Spleen (tissue), 7 donors: ENCODE measurements around the gene VEPH1.

Source experiments
- POLR2A ChIP-seq, 3 donors: fragments of 450-650 bp; IDR thresholded peaks; one replicate each; pipeline ENCODE4 v1.5.1; 2017; ENCODE audit warnings: antibody characterized with exemption in 3 of 3, mild to moderate bottlenecking in 1 of 3
- POLR2AphosphoS5 ChIP-seq, 3 donors: sonication (generic); formaldehyde crosslinking; IDR thresholded peaks; one replicate each; pipeline ENCODE4 v1.5.1; 2017; ENCODE audit warnings: antibody characterized with exemption in 3 of 3
- TF ChIP-seq, protein P1 (sequence below), 11 experiments: fragments of 200-600 bp in 7 of 11; fragments of 450-650 bp in 4 of 11; sonication (generic) in 4 of 11; IDR thresholded peaks in 8 of 11; conservative IDR thresholded peaks in 3 of 11; 1 replicate in 7 of 11; 2 replicates in 4 of 11; pipeline versions ENCODE4 v1.4.0 to v1.8.0; 2016 to 2021; ENCODE audit warnings: antibody characterized with exemption in 11 of 11, inconsistent platforms in 4 of 11, mild to moderate bottlenecking in 1 of 11
- donor health status: DM: no; HTN: no; CAD: no; lungs with moderate emphysema.
- donor health status: DM: no; HTN: no; CAD: no.
- donor health status: DM: no; HTN: no; CAD: no.

DNA sequence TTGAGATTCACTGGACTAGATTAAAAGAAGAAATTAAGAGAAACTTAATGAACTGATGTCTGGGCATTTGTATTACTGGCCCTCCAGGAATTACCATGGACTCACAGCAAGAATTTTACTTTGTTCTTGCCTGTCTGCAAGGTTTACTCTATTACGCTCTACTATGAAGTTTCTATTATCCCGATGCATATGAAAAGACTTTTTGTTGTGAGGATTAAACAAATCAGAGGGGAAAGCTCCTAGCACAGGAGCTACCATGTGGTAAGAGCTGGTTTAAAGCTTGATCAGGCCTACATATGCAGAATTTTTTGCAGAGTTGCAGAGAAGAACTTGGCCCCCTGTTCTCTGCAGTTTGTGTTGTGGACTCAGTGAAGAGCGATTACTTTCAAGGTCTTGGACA, 128.3 kb downstream of the VEPH1 start:
- TF ChIP-seq, protein P1, sequence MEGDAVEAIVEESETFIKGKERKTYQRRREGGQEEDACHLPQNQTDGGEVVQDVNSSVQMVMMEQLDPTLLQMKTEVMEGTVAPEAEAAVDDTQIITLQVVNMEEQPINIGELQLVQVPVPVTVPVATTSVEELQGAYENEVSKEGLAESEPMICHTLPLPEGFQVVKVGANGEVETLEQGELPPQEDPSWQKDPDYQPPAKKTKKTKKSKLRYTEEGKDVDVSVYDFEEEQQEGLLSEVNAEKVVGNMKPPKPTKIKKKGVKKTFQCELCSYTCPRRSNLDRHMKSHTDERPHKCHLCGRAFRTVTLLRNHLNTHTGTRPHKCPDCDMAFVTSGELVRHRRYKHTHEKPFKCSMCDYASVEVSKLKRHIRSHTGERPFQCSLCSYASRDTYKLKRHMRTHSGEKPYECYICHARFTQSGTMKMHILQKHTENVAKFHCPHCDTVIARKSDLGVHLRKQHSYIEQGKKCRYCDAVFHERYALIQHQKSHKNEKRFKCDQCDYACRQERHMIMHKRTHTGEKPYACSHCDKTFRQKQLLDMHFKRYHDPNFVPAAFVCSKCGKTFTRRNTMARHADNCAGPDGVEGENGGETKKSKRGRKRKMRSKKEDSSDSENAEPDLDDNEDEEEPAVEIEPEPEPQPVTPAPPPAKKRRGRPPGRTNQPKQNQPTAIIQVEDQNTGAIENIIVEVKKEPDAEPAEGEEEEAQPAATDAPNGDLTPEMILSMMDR (IDR thresholded peaks at IDR 0.05 in 8 of 11, conservative IDR thresholded peaks at IDR 0.05 in 3 of 11), result no peak
- TF ChIP-seq POLR2A (IDR thresholded peaks at IDR 0.05) (no peak), POLR2AphosphoS5 (IDR thresholded peaks at IDR 0.05) (no peak)
